GM12801 (cell line): ENCODE data around the gene DNM3.

Experiments used
- TF ChIP-seq, protein P1 (sequence below): IDR thresholded peaks from one replicate; pipeline ENCODE4 v1.5.1; 2011; ENCODE audit warnings: control low read depth; ENCODE audit not compliant: insufficient read length; ENCODE audit errors: extremely low read depth

DNM3 gene

DNA sequence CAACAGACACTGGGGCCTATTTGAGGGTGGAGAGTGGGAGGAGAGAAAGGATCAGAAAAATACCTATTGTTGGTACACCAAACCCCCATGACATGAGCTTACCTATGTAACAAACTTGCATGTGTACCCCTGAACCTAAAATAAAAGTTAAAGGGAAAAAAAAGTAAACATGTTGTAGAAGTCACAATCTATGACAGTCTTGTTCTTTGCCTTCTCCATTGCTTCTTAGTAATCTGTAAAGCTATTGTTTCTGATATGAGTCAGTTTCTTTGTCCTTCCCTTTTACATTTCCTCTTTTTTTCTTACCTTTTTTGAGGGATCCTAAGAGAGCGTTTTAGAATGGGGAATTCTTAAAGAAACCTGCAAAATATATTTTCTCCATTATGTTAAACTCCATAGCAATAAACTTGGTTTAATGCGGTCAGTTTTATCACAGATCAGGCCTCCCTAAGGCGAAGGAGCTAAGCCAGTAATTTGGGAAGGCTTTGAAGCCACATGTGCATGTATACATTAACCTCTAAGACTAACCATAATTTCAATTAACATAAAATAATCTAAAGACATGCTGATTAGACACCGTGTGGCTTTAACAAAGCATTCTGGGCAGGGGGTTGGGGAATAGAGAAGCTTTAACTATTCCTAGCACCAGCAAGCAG, 501.4 kb downstream of the DNM3 start:
- TF ChIP-seq, protein P1, sequence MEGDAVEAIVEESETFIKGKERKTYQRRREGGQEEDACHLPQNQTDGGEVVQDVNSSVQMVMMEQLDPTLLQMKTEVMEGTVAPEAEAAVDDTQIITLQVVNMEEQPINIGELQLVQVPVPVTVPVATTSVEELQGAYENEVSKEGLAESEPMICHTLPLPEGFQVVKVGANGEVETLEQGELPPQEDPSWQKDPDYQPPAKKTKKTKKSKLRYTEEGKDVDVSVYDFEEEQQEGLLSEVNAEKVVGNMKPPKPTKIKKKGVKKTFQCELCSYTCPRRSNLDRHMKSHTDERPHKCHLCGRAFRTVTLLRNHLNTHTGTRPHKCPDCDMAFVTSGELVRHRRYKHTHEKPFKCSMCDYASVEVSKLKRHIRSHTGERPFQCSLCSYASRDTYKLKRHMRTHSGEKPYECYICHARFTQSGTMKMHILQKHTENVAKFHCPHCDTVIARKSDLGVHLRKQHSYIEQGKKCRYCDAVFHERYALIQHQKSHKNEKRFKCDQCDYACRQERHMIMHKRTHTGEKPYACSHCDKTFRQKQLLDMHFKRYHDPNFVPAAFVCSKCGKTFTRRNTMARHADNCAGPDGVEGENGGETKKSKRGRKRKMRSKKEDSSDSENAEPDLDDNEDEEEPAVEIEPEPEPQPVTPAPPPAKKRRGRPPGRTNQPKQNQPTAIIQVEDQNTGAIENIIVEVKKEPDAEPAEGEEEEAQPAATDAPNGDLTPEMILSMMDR: no peak

DNA sequence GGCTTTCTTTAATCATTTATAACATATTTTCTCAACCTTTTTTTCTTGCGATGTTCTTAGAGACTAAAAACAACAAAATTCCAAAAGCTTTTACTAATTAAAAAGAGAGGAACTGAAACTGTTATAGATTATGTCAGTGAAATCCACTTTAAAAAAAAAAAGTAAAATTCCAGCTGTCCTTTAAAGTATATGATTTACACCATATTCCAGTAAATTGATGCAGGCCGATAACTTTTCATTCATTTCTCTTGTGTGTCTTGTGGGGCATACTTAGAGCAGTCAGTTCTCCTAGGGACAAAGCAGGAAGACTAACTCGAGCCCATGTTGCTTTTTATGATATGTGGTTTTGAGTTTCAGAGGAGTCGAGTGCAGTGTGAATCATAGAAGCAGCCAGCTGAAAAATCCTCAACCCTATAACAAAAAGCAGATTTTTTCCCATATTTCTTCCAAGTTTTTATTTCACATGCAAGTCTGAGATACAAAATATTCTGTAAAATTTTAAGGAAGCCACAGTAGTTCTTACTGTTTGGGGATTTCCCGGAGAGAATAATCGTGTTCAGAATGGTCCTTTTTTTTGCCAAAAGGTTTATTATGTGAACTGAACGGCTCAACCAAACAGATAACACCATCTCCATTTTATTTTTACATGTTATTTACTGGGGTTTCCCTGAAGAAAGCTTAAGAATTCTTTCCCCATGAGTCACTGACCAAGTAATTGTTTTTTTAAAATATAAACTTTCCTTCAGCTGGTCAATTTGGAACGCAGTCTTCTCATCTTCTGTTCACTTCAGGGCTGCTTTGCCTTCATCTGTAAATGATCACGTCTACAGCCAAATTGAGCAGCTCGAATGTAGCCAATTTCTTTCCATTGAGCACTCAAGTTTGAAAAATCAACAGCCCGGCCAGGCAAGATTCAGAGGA, 502.2 kb downstream of the DNM3 start:
- TF ChIP-seq, protein P1: no peak

DNA sequence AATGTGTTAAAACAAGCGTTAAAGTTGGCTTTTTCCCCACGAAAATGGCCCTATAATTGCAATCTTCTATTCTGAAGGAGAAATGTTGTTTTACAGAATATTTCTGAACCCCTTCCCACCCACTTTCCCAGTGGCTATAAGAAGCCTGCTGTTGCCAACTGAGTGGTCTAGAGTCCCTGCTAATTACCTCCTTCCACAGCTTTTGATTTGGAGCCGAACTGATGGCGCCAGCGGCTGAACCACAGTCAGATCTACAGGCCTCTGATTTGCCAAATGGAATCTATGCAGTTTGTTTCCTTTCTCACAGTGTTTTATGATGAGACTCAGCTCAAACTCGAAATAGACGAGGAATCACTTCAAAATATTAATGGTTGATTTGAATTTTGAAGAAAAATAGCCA, 503.1 kb downstream of the DNM3 start:
- TF ChIP-seq, protein P1: no peak

DNA sequence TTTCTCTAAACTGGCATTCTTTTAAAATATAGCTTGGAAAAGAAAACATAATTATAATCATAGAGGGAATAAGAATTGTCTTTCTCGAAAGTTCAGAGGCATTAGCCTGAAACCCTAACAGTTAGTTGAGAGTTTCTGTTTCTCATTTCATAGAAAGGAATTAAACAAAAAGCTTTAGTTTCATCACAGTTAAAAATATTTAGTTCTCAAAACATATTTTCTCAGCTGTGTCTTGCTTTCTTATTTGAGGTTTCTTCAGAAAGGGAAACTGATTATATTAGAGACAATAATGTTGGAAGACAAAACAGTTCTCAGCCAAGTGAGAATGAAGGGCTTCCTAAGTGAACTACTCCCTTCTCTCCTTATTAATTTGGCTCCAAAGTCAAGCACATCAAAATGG, 503.8 kb downstream of the DNM3 start:
- TF ChIP-seq, protein P1: no peak

DNA sequence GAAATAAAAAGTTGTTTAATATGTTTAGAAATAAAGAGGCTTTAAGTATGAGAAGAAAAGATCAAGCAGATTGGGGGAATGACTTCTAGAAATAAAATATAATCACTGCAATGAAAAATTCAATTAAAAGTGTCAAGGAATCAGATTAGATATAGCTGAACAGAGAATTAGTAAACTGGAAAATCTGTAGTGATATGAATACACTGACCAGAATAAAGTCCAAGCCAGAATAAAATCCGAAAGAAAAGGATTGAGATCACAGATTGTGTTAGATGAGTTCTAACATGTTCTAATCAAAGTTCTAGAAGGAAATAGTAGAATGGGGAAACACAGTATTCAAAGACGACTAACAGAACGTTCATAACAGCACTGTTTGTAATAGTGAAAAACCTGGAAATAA, 506.1 kb downstream of the DNM3 start:
- TF ChIP-seq, protein P1: no peak

DNA sequence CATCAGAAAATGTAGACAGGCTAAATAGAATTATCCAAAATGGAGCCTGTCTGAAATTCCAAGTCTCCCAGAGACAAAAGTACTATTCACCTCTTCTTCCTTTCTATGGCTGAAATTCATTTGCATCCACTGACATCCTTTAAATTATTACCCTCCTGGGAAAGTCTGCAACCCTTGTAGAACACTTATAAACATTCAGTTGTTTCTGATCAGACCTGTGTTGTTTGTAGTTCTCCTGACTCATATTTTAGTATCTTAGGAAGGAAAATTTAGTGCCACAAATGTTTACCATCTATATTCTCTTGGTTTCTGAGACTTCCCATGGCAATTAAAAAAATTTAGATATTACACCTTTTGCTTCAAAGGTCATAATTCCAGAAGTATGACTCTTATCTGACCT, 509.6 kb downstream of the DNM3 start:
- TF ChIP-seq, protein P1: no peak

DNA sequence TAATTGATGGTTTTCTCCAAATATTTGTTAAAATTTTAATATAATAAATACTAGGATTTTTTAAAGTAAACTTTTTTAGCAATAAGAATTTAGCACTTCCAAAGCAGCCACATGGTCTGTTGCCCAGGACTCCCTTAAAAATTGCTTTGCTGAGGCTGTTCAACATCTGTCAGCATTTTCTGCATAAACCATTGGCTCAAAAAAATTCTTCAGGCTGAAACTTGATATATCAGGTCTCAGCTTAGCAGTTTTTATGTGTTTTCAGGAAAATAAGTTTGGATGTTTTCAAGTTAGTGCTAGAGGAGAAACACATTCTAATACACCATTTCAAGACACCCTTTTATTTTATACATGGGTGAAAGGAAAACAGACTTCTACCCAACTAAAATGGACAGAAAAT, 510.0 kb downstream of the DNM3 start:
- TF ChIP-seq, protein P1: no peak
